AG08395 (cell line): Measurements from ENCODE around the gene C18orf63.
"Not testable (repeated sequence)": the region's sequence is repeated elsewhere in the genome, so short reads cannot be mapped to it uniquely, and the experiment has no call there.

ENCODE experiments used
- DNase-seq: peaks from one replicate; pipeline ENCODE4 v3.0.0; 2012; ENCODE audit warnings: mixed read lengths, low spot score

The C18orf63 gene

DNA sequence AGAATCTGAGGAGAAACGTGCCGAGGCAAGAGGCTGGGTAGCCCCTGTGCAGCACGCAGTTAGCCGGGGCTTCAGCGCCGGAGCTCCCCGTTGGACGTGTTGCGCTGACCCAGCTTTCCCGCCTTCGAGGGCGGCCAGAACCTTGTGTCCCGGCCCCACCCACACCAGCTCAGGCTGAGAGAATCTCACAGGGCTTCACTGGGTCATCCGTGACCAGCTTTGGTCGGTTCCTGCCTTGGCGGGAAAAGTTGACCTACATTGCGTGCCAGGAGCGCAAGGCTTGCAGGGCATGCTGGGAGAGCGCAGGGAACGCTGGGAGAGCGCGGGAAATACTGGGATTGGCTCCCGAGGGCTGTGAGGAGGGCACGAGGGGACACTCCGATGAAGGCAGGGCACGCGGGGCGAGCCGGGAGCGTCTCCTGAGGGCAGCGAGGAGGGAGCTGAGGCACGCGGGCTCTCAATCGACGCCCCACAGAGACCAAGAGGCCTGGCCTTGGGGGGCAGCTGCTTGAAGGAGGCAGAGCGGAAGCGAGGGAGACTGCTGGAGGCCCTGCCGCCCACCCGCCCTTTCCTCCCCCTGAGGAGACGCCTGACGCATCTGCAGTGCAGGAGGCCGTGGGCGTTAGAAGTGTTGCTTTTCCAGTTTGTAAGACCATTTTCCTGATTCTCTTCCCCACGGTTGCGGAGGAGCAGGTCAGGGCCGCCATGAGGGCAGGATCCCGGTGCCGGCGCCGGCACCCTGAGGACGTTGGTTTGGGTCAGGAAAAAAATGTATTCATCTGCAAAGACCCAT is at the start of gene C18orf63:
TSS of gene C18orf63 (plus strand) at position 376 of the 793 bp plus-strand sequence. CDS start 2,027 bp downstream, outside the sequence.
- DNase-seq = no peak

DNA sequence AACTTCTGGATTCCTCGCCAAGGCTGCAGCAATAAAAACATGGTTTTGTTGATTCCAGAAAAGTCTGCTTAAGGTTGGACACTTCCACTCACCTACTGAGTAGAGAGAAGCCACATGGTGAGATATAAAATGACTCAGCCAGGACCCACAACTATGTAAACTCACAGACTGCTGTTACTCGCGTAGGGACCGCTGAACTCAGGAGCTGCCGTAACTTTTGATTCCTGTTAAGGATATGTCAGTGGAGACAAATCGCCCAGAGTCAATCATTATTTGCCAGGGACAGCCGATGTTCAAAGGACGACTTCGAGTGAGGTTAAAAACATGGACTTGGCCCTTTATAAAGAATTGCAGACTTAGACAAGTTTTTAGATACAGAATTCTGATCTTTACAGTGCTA is 49.5 kb upstream of the C18orf63 start:
- no peak for DNase-seq

DNA sequence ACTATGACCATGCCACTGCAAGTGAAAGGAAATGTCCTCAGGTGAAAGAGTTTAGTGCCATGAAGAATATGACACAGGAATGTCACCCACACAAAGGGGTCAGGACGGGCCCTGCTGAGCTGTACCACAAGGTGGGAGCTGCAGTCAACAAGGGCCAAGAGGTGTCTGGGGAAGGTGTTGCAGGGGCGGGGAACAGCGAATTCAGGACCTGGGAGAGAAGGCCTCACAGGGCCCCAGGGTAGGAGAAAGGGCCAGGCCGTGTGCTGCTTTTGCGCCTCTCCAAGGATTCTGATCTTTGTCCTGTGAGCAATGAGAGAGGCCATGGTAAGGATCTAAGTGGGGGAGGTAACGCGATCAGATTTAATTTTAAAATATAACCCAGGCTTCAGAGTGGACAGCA is 47.5 kb upstream of the C18orf63 start:
- DNase-seq = no peak

DNA sequence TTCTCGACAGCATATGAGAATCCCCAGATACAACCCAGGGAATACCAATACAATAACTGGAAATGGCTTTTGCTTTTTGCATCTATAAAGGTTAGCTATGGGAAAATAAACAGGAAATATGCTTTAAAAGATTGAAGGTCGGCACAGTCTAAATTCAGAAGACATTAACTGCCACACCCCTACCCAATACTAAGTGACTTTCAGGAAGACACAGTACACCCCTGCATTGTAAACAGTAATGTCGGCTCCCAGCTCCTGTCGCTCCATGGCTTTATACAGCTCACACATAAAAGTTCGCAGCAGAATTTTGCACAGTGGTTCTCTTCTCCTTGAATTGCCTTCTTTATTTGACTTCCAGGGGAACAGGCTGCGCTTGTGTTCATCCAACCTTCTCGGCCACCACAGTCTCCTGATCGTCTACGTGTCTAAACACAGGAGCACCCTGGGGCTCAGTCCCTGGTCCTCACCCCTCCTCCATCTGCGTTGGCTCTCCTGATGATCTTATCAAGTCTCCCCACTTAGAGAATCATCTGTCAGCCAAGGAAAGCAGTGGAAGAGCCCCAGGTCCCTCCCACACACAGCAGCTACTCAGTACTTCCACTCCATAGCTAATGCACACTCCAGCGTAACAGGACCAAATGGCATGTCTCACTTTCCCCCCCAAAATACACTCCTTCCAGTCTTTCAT is 46.6 kb upstream of the C18orf63 start:
- DNase-seq = no peak

DNA sequence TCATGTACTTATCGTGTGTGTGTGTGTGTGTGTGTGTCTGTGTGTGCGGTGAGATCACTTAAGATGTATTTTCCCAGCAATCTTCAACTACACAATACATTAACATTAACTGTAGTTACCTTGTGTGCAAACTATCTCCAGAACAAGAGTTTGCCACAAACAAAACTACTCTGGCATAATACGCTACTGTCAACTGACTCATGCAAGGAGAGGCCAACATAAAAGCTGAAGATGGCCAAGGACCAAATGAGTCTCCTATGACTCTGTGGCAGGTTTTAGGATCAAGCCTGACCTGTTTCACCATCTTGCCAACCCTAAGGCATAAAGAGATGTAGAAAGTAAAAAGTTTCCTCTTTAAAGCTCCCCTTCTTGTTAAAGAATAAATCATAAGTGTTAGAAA is 44.0 kb upstream of the C18orf63 start:
- peak; percentile 53 for DNase-seq

DNA sequence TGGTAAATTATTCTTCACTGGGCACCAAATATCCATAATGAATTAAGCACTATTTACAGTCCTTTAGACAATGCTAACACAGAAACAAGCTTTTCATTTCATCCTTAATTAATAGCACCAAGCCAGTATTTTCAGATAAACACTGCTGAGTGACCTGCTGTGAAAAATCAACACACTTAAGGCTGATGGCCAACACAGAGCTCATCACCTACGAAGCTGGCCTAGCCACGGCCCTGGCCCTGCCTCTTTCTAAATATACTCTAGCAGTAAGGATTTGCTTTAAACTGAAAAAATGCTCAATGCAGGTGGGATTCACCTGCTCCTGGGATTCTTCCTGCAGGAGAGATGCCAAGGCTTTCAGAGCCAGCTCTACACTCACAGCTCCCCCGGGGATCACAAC is 42.2 kb upstream of the C18orf63 start:
- no peak for DNase-seq

DNA sequence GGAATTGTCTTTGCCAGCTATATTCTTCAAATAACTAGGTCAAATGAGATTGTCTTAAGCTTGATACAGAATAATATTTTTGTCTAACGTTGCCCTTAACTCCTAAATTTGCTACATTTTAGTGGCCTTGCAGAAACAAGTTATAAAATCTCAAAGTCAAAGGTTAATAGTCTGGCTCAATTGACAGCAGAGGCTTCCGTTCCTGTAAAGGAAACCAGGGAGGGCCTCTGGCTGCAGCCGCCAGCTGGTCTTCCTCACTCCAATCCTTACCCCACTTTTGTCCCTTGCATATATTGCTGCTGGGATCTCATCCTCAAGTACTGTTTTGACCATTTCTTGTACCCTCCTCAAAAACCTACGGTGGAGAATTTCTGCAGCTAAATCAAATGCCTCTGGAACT is 40.9 kb upstream of the C18orf63 start:
- no peak for DNase-seq

DNA sequence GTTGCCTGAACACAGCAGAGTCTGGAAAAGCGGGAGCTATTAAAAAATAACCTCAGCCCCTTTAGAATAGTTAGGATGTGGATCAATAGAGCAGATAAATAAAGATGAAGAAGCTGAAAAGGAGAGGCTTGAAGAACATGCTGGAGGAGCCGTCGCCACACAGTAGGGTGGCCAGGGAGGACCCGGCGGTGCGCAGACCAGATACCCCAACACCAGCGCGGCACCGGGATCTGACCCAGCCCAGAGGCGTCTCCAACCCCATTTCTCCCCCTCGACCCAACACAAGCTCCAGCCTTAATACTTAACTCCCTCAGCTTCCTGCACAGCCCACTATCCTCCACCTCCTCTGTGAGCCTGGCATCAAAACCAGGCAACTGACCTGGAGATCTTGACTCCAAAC is 39.9 kb upstream of the C18orf63 start:
- DNase-seq = no peak

DNA sequence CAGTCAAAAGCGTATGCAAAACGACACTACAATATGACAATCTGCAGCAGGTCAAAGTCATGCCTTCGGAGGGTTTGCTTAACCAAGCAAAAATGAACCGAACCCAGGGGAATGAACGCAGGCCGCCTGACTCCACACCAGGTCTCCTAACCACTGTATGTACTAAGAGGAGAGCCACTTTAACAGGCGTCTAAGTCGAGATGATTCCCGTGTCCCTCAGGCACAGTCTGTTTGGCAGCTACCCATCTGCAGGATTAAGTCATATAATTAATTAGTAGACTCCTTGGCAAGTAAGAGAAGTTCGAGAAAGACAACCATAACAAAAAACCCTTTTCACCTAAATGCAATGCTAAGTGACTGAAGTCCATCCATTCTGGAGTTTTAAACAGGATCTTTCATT is 39.0 kb upstream of the C18orf63 start:
- DNase-seq = no peak

DNA sequence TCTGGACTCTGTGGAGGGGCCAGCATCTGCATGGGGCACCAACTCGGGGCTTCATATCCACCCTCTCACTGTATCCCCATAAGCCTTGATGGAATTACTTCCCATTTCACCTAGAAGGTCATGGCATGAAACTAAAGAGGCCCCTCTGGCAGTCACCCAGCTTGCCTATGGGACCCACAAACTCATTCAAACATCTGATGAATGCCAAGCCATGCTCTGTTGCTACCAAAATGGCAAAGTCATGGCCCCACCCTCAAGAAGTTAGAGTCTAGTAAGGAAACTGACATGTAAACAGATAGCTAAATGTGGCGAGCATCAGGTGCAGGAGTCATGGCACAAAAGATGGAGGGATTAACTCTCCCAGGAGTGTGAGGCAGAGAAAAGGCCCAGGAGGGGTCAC is 38.3 kb upstream of the C18orf63 start:
- no peak for DNase-seq

DNA sequence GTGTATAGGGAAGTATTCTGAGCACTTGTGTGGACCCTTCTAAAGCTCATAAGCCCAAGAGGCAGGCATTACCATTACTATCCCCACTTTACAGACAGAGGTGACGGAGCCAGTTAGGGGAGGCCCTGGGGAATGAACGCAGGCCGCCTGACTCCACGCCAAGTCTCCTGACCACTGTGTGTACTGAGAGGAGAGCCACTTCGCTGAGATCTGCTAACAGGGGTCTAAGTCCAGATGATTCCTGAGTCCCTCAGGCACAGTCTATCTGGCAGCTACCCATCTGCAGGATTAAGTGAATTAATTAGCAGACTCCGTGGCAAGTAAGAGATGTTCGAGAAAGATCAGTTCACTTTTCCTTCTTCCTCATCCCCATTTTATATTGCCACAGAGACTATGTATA is 37.6 kb upstream of the C18orf63 start:
- no peak for DNase-seq

DNA sequence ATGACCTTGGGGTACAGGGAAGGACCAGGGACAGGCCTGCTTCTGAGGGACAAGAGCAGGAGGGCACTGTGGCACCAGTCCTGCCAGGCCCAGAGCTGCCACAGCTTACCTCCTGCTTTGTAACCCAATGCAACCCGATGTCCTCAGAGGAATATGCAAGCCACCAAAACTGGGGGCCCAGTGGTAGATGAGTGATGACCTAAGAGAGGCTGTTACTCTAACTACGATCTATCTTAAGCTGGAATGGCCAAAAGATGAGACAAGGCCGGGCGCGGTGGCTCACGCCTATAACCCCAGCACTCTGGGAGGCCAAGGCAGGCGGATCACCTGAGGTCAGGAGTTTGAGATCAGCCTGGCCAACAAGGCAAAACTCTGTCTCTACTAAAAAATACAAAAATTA is 36.7 kb upstream of the C18orf63 start:
- no peak for DNase-seq

DNA sequence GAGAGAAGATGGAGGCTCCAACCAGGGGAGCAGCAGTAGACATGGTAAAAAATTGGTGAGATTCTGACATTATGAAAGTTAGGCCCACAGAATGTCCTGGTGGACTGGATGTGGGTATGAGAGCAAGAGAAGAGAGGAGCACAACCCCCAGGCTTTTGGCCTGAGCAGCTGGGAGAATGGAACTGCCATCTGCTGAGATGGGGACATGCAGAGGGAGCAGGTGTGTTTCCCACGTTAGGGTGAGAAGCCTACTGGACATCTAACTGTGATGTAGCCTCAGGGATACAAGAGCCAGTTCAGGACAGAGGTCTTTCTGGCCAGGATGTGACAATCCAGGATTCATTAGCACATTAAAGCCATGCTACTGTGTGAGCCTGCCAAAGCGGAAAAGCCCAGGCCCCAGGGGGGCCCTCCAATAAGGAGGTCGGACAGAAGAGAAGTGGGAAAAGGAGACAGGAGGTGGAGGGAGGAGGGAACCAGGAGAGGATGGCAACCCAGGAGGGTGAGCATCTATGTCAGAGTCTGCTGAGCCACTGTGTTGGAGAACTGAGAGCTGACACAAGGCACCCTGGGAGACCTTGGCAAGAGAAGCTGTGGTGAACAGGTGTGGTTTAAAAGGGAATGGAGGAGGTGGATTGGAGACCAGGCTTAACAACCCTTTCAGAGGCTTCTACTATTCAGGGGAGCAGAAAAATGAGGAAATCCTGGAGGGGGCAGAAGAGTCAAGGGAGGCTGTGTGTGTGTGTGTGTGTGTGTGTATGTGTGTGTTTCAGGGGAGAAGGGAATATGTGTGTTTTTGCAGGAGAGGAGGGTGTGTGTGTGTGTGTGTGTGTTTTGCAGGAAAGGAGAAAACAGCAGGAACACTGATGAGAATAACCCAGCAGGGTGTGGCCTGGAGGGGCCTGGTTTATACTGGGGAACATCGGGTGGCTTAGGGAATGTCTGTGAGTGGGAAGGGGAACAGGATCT is 34.3 kb upstream of the C18orf63 start:
- no peak for DNase-seq

DNA sequence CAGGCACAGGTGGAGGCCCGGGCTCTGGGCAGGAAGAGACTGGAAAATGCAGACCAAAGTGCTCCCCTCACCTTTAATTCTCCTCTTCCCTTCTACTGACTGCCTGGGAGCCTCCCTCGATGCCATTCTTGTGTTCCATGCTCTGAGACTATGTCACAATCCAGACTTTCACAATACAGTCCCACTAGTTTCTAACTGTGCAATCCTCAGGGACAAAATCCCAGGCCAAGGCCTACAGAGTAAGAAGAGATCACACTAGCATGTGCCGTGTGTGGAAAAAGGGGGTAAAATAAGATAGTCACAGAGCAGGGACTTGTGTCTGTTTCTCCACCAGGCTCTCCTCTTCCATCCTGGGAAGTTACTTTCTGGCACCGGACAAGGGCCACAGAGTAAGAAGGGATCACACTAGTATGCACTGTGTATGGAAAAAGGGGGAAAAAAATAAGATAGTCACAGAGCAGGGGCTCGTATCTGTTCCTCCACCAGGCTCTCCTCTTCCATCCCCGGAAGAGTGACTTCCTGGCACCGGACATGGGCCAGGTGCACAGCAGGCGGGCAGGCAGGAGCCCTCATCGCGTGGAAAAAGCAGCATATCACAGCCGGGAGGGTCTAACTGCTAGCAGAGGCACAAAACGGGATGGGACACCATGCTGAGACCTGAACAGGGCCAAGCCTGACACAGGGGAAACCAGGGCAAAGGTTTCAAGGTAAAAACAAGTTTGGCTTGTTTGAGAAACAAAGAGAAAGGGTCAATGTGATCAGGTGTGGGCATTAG is 33.5 kb upstream of the C18orf63 start:
- peak; percentile 40 for DNase-seq

DNA sequence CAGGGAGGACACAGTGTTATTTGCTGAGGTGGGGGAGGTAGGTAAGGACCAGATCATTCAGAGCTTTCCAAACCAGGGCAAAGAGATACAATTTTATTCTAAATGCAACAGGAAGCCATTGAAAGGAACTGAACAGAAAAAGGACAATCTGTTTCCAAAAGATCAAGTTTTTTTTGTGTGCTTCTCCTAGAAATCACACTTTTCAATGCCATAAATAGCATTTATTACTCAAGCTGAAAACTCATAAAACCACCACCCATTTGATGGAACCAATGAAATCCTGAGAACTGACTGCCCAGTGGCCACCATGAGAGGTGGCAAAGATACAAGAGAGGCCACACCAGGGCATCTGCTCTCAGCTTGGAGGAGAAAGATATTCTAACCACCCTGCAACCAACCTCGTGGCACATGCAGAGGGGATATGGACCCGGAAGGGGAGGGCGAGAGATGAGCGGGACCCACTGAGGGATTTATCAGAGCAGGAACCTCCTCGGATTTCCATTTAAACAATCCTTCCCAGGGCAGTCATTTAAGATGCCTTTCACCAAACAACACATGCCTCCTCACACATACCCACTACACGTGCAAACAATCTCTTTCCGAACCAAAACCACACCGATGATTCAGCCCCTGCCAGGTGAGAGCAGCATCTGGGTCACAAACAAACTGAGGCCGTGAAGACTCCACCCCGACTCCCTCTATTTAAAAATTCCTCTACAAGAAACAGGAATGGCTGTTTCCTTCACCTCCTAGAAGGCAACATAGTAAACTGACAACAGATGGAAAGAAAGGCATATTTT is 32.7 kb upstream of the C18orf63 start:
- no peak for DNase-seq

DNA sequence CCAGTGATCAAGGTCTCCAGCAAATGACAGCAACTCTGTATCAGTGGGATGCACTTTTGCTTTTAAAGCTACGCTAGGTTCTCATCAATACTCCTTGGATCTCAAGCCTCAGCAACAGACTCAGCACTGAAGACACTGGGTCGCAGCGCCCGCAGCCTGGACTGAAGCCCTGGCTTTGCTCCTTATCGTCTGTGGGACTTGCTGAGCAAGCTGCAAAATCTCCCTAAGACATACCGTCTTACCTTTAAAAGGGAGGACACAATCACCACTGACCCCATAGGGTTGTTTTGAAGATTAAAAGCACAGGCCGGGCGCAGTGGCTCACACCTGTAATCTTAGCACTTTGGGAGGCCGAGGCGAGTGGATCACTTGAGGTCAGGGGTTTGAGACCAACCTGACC is 32.0 kb upstream of the C18orf63 start:
- no peak for DNase-seq

DNA sequence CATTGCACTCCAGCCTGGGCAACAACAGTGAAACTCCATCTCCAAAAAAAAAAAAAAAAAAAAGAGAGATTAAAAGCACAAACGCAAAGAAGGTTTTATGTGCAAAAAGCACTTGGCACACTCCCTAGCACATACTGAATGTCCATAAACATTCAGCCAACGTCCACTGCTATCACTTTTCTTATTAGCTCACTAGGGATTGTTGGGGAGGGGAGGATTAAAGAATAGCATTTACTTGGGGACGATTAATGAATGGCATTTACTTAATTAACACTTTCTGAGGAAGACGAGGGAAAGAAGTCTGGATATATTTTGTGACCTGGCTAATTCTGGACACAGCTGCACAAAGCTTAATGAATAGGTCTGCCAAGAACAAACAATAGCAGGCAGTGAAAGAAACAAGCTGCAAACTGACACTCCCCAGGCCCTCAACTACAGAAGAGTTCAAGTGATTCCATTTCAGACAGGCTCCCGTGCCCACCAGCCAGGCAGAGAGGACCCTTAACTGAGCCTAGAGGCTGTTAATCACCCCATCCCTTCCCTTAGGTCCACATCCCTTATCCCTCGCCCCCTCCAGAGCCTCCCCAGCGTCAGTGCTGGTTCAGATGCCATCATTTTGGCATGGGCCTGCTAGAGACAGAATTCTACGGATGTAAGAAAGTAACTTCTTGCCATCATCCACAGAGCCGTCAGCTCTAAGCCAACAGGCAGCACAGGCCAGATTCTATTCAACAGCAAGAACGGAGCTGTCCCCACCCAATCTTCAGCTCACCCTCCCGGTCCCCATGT is 31.3 kb upstream of the C18orf63 start:
- no peak for DNase-seq

DNA sequence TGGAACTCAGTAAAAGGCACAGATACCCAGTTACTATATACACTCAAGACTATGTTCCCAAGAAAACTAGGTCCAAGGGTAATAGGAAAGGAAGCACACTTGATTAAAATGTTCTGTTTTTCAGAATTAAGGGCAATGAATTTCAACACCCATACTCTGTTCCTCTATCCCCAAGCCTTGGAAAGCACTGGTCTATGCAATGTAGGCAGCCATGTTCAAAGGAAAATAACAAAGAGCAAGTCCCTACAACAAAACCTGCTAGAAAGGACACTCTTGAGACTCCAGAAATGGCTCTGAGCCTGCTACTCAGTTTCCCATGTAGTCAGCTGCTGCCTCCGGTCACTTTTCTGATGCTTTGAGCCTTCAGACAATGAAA is 30.7 kb upstream of the C18orf63 start:
- DNase-seq = no peak

DNA sequence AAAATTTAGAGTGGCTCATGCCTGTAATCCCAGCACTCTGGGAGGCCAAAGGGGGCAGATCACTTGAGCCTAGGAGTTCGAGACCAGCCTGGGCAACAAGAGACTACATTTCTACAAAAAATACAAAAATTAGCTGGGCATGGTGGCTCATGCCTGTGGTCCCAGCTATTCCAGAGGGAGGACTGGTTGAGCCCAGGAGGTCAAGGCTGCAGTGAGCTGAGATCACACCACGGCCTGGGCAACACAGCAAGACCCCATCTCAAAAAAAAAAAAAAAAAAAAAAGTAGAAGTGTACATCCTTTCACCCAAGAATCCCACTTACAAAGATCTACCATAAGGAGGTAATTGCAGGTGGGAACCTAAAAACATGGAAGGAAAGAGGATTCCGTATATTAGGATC is 30.1 kb upstream of the C18orf63 start:
- not testable (repeated sequence) for DNase-seq
